Smooth muscle cell (in vitro differentiated cells): ENCODE measurements around the gene SAMD14. TPM values are rescaled to one million over a fixed set of nuclear protein-coding genes. Genes with fewer than 3 reads are reported as not detected.
A peak's percentile ranks its signal among the peaks of the same experiment; 100 is the strongest.

Experiments used
- DNase-seq: peaks from one replicate; lab custom pipeline; 2025; ENCODE audit not compliant: unreplicated experiment; lab: John Stamatoyannopoulos, UW
- H2AFZ ChIP-seq: fragments of 200-600 bp; sonication (generic); 2 replicates; pipeline ENCODE4 v1.6.0; 2016; ENCODE audit warnings: antibody characterized with exemption, low read depth, mild to moderate bottlenecking
- H3F3A ChIP-seq: fragments of 200-600 bp; sonication (generic); 2 replicates; pipeline ENCODE4 v1.6.0; 2017; ENCODE audit warnings: antibody characterized with exemption, low read depth
- H3K27ac ChIP-seq: fragments of 200-600 bp; sonication (generic); 2 replicates; pipeline ENCODE4 v1.5.1; 2016; ENCODE audit warnings: low read depth, mild to moderate bottlenecking
- H3K27me3 ChIP-seq: fragments of 200-600 bp; sonication (generic); 2 replicates; pipeline ENCODE4 v1.6.1; 2016; ENCODE audit warnings: low read depth, mild to moderate bottlenecking
- H3K36me3 ChIP-seq: fragments of 200-600 bp; sonication (generic); 2 replicates; pipeline ENCODE4 v1.5.1; 2016; ENCODE audit warnings: low read depth
- H3K4me1 ChIP-seq: fragments of 200-600 bp; sonication (generic); 2 replicates; pipeline ENCODE4 v1.5.1; 2016; ENCODE audit warnings: low read depth
- H3K4me2 ChIP-seq: fragments of 200-600 bp; sonication (generic); 2 replicates; pipeline ENCODE4 v1.6.0; 2016; ENCODE audit warnings: mild to moderate bottlenecking
- H3K4me3 ChIP-seq: fragments of 200-600 bp; sonication (generic); 2 replicates; pipeline ENCODE4 v1.5.1; 2016; ENCODE audit warnings: mild to moderate bottlenecking
- H3K79me2 ChIP-seq: fragments of 200-600 bp; sonication (generic); 2 replicates; pipeline ENCODE4 v1.6.0; 2016; ENCODE audit warnings: low read depth, mild to moderate bottlenecking
- H3K9ac ChIP-seq: fragments of 200-600 bp; sonication (generic); 2 replicates; pipeline ENCODE4 v1.6.0; 2016; ENCODE audit warnings: low read depth
- H3K9me3 ChIP-seq: fragments of 200-600 bp; sonication (generic); replicated peaks from 2 replicates; pipeline ENCODE4 v1.5.1; 2016; ENCODE audit warnings: low read depth
- H4K20me1 ChIP-seq: fragments of 200-600 bp; sonication (generic); 2 replicates; pipeline ENCODE4 v1.6.0; 2016; ENCODE audit warnings: low read depth
- CTCF ChIP-seq: fragments of 200-600 bp; sonication (generic); IDR thresholded peaks from 2 replicates; pipeline ENCODE4 v1.5.1; 2017; ENCODE audit warnings: borderline replicate concordance, mild to moderate bottlenecking, antibody characterized with exemption; ENCODE audit not compliant: insufficient read depth, poor library complexity, severe bottlenecking
- WGBS: methylation state at CpG from one replicate; pipeline ENCODE4 v1.1.7; 2016; ENCODE audit warnings: low lambda C conversion rate; 5-methylcytosine and 5-hydroxymethylcytosine counted together
- polyA plus RNA-seq: library from polyadenylated mRNA; unstranded; fragments of >200 nt; fragmentation: Nextera tagmentation; extraction: Ambion mirVana; gene quantifications from 2 replicates; pipeline ENCODE4 v1.2.1, GENCODE V29; 2016
- total RNA-seq: library from RNA; depleted of rRNA; stranded (reverse); fragments of >200 nt; gene quantifications from 2 replicates; pipeline ENCODE4 v1.2.3, GENCODE V29; 2014

The SAMD14 gene
- total and polyA plus RNA-seq, 2 experiments from 2014 or later, result 13.7 to 39.1 TPM

DNA sequence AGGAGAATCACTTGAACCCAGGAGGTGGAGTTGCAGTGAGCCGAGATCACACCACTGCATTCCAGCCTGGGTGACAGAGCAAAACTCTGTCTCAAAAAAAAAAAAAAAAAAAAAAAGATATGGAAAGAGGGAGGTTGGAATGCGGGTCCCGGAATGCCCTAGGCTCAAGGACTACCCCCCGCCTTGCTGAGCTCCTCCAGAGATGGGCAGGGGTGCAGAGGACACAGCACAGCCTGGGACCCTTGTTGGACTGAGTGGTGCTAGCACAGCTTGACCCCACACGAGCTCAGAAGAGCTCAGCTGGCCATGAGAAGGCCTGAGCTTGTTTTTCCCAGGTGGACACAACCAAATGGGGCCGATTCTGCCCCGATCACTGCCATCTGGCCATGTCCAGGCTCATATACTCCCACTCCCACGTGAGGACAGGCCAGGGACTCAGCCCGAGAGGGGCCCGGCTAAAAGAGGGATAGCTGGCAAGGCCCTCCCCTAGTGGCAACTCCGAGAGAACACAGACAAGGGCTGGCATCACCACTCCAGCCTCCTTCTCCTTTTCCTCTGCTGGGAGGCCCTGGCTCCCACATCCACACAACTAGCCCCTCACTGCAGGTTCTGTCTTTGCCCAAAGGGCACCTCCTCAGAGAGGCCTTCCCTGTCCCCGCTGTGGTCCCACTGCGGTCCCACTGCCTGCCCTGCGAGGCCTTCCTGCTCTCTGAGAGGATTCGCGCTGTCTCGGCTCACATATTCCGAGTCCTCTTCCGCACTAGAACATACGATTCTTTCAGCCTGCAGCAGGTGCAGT, 46.8 kb upstream of the SAMD14 start:
- Histone ChIP-seq H3K4me1 (peaks cover 14% of the 10 kb centered on the region), H3K4me3 (no peak overlapping the region), H3K27ac (peak overlapping the region; percentile 98), H3K9ac (peak overlapping the region; percentile 81), H2AFZ (no peak overlapping the region), H3F3A (peaks cover 33% of the 10 kb centered on the region), H3K36me3 (no peaks in the 10 kb centered on the region), H3K9me3 (no peaks in the 10 kb centered on the region), H3K4me2 (peak overlapping the region; percentile 68), H3K27me3 (no peaks in the 10 kb centered on the region), H4K20me1 (peaks cover 15% of the 10 kb centered on the region), H3K79me2 (no peaks in the 10 kb centered on the region)
- WGBS, result 75% methylated on average over 20 of the region's 20 CpGs
- DNase-seq, result no peak
- TF ChIP-seq CTCF, result no peak

- 94% methylated on average over 16 of the region's 16 CpGs for WGBS
- Histone ChIP-seq H3K4me3 (no peak overlapping the region), H3F3A (peaks cover 29% of the 10 kb centered on the region), H3K27ac (peak overlapping the region; percentile 98), H4K20me1 (peaks cover 6% of the 10 kb centered on the region), H3K36me3 (no peaks in the 10 kb centered on the region), H3K4me1 (peaks cover 14% of the 10 kb centered on the region), H2AFZ (no peak overlapping the region), H3K9me3 (no peaks in the 10 kb centered on the region), H3K9ac (no peak overlapping the region), H3K27me3 (no peaks in the 10 kb centered on the region), H3K4me2 (no peak overlapping the region), H3K79me2 (no peaks in the 10 kb centered on the region)
- TF ChIP-seq CTCF, result no peak
- no peak for DNase-seq
Observed at GRCh38 chr17:50175035-50175807, 45.3 kb upstream of the SAMD14 start.

- H4K20me1 ChIP-seq, result peaks cover 6% of the 10 kb centered on the region
- no peak overlapping the region for H3K4me3 ChIP-seq
- H3K4me2 ChIP-seq, result no peak overlapping the region
- WGBS, result 84% methylated on average over 6 of the region's 6 CpGs
- H3K4me1 ChIP-seq, result peaks cover 14% of the 10 kb centered on the region
- no peaks in the 10 kb centered on the region for H3K79me2 ChIP-seq
- no peak overlapping the region for H2AFZ ChIP-seq
- TF ChIP-seq CTCF, result no peak
- no peak for DNase-seq
- H3K9ac ChIP-seq, result no peak overlapping the region
- no peaks in the 10 kb centered on the region for H3K27me3 ChIP-seq
- H3K9me3 ChIP-seq, result no peaks in the 10 kb centered on the region
- no peak overlapping the region for H3K27ac ChIP-seq
- H3K36me3 ChIP-seq, result no peaks in the 10 kb centered on the region
- peaks cover 25% of the 10 kb centered on the region for H3F3A ChIP-seq
Observed at GRCh38 chr17:50174444-50174843, 44.5 kb upstream of the SAMD14 start.
